GM12878 (cell line): ENCODE measurements around the gene BCR. TPM values are rescaled to one million over a fixed set of nuclear protein-coding genes. Genes with fewer than 3 reads are reported as not detected.
A peak's percentile ranks its signal among the peaks of the same experiment; 100 is the strongest.

Experiments used
- ATAC-seq: fragments of 200-7000 bp; cut with Tn5 transposase; 3 replicates; pipeline ENCODE4 v1.9.1; 2020; ENCODE audit warnings: mild to moderate bottlenecking, moderate library complexity
- BruUV-seq: library from RNA; stranded (reverse); fragments of 400-500 nt; replicated peaks from 2 replicates; lab custom pipeline; 2021; lab: Mats Ljungman, UMichigan
- CTCF ChIA-PET: fragments of 300-600 bp; sonication (Branson Sonifier 250); formaldehyde crosslinking; extraction: SDS; loops from one replicate; lab custom pipeline; 2021; ENCODE audit warnings: inconsistent platforms; lab: Yijun Ruan, JAX
- POLR2A ChIA-PET: fragments of 350-600 bp; formaldehyde crosslinking; extraction: SDS; loops from one replicate; lab custom pipeline; 2021; ENCODE audit warnings: inconsistent platforms; lab: Charles Lee
- RAD21 ChIA-PET: fragments of 300-600 bp; sonication (Branson Sonifier 250); formaldehyde crosslinking; loops from one replicate; lab custom pipeline; 2023; ENCODE audit warnings: antibody characterized with exemption; ENCODE audit not compliant: unreplicated experiment; lab: Charles Lee
- SMC1A ChIA-PET: fragments of 300-600 bp; sonication (Branson Sonifier 250); formaldehyde crosslinking; loops from one replicate; lab custom pipeline; 2023; ENCODE audit not compliant: unreplicated experiment, uncharacterized antibody; lab: Charles Lee
- DNase-seq: peaks from one replicate; pipeline ENCODE4 v3.0.0-alpha.2; 2011; ENCODE audit warnings: low read depth, low spot score
- FAIRE-seq: peaks from 3 replicates; lab custom pipeline; 2011; peaks lifted over from hg19 to GRCh38; lab: Jason Lieb, UNC
- H2AFZ ChIP-seq: 2 replicates; pipeline ENCODE4 v1.6.0; 2011; ENCODE audit warnings: low read depth, low read length, control low read depth; ENCODE audit not compliant: control insufficient read depth
- H3K27ac ChIP-seq: 2 replicates; pipeline ENCODE4 v1.5.1; 2011; ENCODE audit warnings: control low read depth; ENCODE audit not compliant: control insufficient read depth, insufficient read depth
- H3K27me3 ChIP-seq, 2 experiments: replicated peaks in 1 of 2; 2 replicates each; pipeline versions ENCODE4 v1.6.0 to v1.6.1; 2011; ENCODE audit warnings: low read length in 1 of 2; ENCODE audit not compliant: control insufficient read depth in 2 of 2, insufficient read depth in 2 of 2
- H3K36me3 ChIP-seq, 2 experiments: 2 replicates each; pipeline ENCODE4 v1.5.1; 2011; ENCODE audit warnings: low read length in 1 of 2; ENCODE audit not compliant: control insufficient read depth in 2 of 2, insufficient read depth in 2 of 2
- H3K4me1 ChIP-seq: 2 replicates; pipeline ENCODE4 v1.6.1; 2011; ENCODE audit warnings: mild to moderate bottlenecking, low read length, moderate library complexity, mixed read lengths; ENCODE audit not compliant: control insufficient read depth, insufficient read depth
- H3K4me2 ChIP-seq: 2 replicates; pipeline ENCODE4 v1.6.0; 2011; ENCODE audit warnings: control low read depth; ENCODE audit not compliant: control insufficient read depth, insufficient read depth
- H3K4me3 ChIP-seq: fragments of 200-600 bp; sonication (generic); 2 replicates; pipeline ENCODE4 v1.5.1; 2016
- H3K79me2 ChIP-seq: 2 replicates; pipeline ENCODE4 v1.6.0; 2011; ENCODE audit warnings: low read length; ENCODE audit not compliant: control insufficient read depth, insufficient read depth
- H3K9ac ChIP-seq: 2 replicates; pipeline ENCODE4 v1.8.0; 2011; ENCODE audit warnings: low read length, control low read depth, mixed read lengths; ENCODE audit not compliant: control insufficient read depth, insufficient read depth
- H3K9me3 ChIP-seq: replicated peaks from 3 replicates; pipeline ENCODE4 v1.5.1; 2011; ENCODE audit warnings: mild to moderate bottlenecking, low read length; ENCODE audit not compliant: control insufficient read depth, insufficient read depth
- H4K20me1 ChIP-seq: 2 replicates; pipeline ENCODE4 v1.6.0; 2011; ENCODE audit not compliant: control insufficient read depth, insufficient read depth
- BCL11A ChIP-seq: IDR thresholded peaks from 2 replicates; pipeline ENCODE4 v1.6.1; 2011; ENCODE audit warnings: low read depth, low read length
- IKZF2 ChIP-seq, 2 experiments: fragments of 450-650 bp; IDR thresholded peaks; 2 replicates each; pipeline ENCODE4 v1.6.1; 2017; ENCODE audit warnings: mild to moderate bottlenecking in 2 of 2, moderate library complexity in 2 of 2
- PAX5 ChIP-seq: IDR thresholded peaks from 2 replicates; pipeline ENCODE4 v1.6.1; 2011; ENCODE audit warnings: low read depth, low read length, borderline replicate concordance
- PBX3 ChIP-seq: IDR thresholded peaks from 2 replicates; pipeline ENCODE4 v1.6.1; 2011; ENCODE audit warnings: mild to moderate bottlenecking, low read depth, low read length, moderate library complexity; ENCODE audit not compliant: insufficient replicate concordance
- PKNOX1 ChIP-seq: fragments of 450-650 bp; IDR thresholded peaks from 2 replicates; pipeline ENCODE4 v1.6.1; 2016; ENCODE audit warnings: mild to moderate bottlenecking
- SP1 ChIP-seq: IDR thresholded peaks from one replicate; pipeline ENCODE4 v1.6.1; 2011; ENCODE audit warnings: low read depth, low read length
- ZBTB40 ChIP-seq: fragments of 450-650 bp; IDR thresholded peaks from 2 replicates; pipeline ENCODE4 v1.6.1; 2016; ENCODE audit warnings: mild to moderate bottlenecking, moderate library complexity, borderline replicate concordance
- ZNF384 ChIP-seq: IDR thresholded peaks from 2 replicates; pipeline ENCODE4 v1.6.1; 2012; ENCODE audit warnings: low read depth, mild to moderate bottlenecking, low read length, improper control_type of control experiment, borderline replicate concordance
- ZZZ3 ChIP-seq: IDR thresholded peaks from 2 replicates; pipeline ENCODE4 v1.6.1; 2011; ENCODE audit warnings: low read depth; ENCODE audit not compliant: control insufficient read depth, insufficient read length
- WGBS: methylation state at CpG from one replicate; pipeline ENCODE4 v1.1.6; 2016; ENCODE audit warnings: low lambda C conversion rate; ENCODE audit not compliant: insufficient replicate concordance, insufficient coverage; ENCODE audit errors: missing lambda C conversion rate; 5-methylcytosine and 5-hydroxymethylcytosine counted together
- in situ Hi-C: fragments of 300-500 bp; cut with MboI; formaldehyde crosslinking; loops from 9 replicates; pipeline ENCODE4 v1.14.3; 2018; ENCODE audit warnings: mixed read lengths
- intact Hi-C: fragments of 100-400 bp; cut with micrococcal nuclease; formaldehyde crosslinking; loops from one replicate; pipeline ENCODE4 v1.14.2; 2022; ENCODE audit not compliant: unreplicated experiment
- polyA plus RNA-seq, 11 experiments: library from polyadenylated mRNA; depleted of rRNA in 4 of 11; unstranded in 6 of 11; stranded (reverse) in 5 of 11; fragments of >200 nt; fragmentation: Nextera tagmentation in 4 of 11; fragmentation: Illumina TruSeq in 1 of 11; extraction: Ambion mirVana in 4 of 11; extraction: Trizol in 1 of 11; gene quantifications; 1 replicate in 1 of 11; 2 replicates in 10 of 11; pipeline versions ENCODE4 v1.2.1 to v1.2.3, GENCODE V29; 2011 to 2016; ENCODE audit warnings: inconsistent platforms in 2 of 11, missing spikeins in 2 of 11, low read depth in 1 of 11
- total RNA-seq, 4 experiments: library from RNA; depleted of rRNA in 3 of 4; stranded (reverse); fragments of >200 nt in 3 of 4; fragmentation: Illumina TruSeq in 1 of 4; extraction: Trizol in 1 of 4; gene quantifications; 2 replicates each; pipeline versions ENCODE4 v1.2.1 to v1.2.3, GENCODE V29; 2013 to 2021
- TF ChIP-seq, protein P1 (sequence below): IDR thresholded peaks from 2 replicates; pipeline ENCODE4 v1.6.1; 2012; ENCODE audit warnings: improper control_type of control experiment, low read depth, low read length; ENCODE audit not compliant: insufficient replicate concordance

BCR gene
- total and polyA plus RNA-seq, 10 of the 15 experiments (the other 5 are each of a cell fraction or from before 2014, with no cell fraction given): 1.7 to 64.7 (median 18.4) TPM

GRCh38 chr22:23137468-23137867 lies 42.8 kb upstream of the BCR start:
- Histone ChIP-seq H3K9me3 (no peaks in the 10 kb centered on the region), H3K79me2 (no peaks in the 10 kb centered on the region), H3K36me3 (no peaks in the 10 kb centered on the region), H3K9ac (peak overlapping the region; percentile 72), H3K27ac (peak overlapping the region; percentile 86), H2AFZ (peak overlapping the region; percentile 41; the same call in 1 of the 2 replicates), H3K4me3 (no peak overlapping the region), H3K4me2 (peak overlapping the region; percentile 83), H3K4me1 (peaks cover 57% of the 10 kb centered on the region), H4K20me1 (no peaks in the 10 kb centered on the region), H3K27me3 (no peaks in the 10 kb centered on the region)
- ChIA-PET RAD21 (interaction anchor here (0.6 to 2.7 kb wide), 19 partner anchors 9 to 392 kb away, joined by 3 to 27 read pairs (median 4); no protein-coding TSS in a partner anchor), SMC1A (interaction anchor here (0.7 to 4.9 kb wide), 11 partner anchors 10 to 1095 kb away, joined by 3 to 75 read pairs (median 5); partner anchors contain the start of gene BCR), CTCF (interaction anchor here (0.9 to 6.0 kb wide), 9 partner anchors 8 to 180 kb away, joined by 3 to 86 read pairs (median 6); partner anchors contain the start of gene BCR), POLR2A (interaction anchor here (0.9 to 1.2 kb wide), 3 partner anchors 11 to 282 kb away, joined by 3 to 4 read pairs (median 3); no protein-coding TSS in a partner anchor)
- ATAC-seq: peak; percentile 4
- 0% methylated on average over 3 of the region's 3 CpGs for WGBS
- no peak for TF ChIP-seq SP1
- TF ChIP-seq PKNOX1: no peak
- TF ChIP-seq IKZF2 (IDR thresholded peaks at IDR 0.05): no peak
- TF ChIP-seq ZNF384: no peak
- TF ChIP-seq, protein P1, sequence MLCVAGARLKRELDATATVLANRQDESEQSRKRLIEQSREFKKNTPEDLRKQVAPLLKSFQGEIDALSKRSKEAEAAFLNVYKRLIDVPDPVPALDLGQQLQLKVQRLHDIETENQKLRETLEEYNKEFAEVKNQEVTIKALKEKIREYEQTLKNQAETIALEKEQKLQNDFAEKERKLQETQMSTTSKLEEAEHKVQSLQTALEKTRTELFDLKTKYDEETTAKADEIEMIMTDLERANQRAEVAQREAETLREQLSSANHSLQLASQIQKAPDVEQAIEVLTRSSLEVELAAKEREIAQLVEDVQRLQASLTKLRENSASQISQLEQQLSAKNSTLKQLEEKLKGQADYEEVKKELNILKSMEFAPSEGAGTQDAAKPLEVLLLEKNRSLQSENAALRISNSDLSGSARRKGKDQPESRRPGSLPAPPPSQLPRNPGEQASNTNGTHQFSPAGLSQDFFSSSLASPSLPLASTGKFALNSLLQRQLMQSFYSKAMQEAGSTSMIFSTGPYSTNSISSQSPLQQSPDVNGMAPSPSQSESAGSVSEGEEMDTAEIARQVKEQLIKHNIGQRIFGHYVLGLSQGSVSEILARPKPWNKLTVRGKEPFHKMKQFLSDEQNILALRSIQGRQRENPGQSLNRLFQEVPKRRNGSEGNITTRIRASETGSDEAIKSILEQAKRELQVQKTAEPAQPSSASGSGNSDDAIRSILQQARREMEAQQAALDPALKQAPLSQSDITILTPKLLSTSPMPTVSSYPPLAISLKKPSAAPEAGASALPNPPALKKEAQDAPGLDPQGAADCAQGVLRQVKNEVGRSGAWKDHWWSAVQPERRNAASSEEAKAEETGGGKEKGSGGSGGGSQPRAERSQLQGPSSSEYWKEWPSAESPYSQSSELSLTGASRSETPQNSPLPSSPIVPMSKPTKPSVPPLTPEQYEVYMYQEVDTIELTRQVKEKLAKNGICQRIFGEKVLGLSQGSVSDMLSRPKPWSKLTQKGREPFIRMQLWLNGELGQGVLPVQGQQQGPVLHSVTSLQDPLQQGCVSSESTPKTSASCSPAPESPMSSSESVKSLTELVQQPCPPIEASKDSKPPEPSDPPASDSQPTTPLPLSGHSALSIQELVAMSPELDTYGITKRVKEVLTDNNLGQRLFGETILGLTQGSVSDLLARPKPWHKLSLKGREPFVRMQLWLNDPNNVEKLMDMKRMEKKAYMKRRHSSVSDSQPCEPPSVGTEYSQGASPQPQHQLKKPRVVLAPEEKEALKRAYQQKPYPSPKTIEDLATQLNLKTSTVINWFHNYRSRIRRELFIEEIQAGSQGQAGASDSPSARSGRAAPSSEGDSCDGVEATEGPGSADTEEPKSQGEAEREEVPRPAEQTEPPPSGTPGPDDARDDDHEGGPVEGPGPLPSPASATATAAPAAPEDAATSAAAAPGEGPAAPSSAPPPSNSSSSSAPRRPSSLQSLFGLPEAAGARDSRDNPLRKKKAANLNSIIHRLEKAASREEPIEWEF: no peak
- TF ChIP-seq ZZZ3: no peak
- TF ChIP-seq PAX5: no peak
- no peak for TF ChIP-seq BCL11A
- TF ChIP-seq PBX3: no peak
- TF ChIP-seq ZBTB40: no peak
- no peak for DNase-seq
- in situ Hi-C loops: loop anchor here (10.0 kb wide), 1 partner anchor 783 kb away; no protein-coding TSS in a partner anchor
- no TSS peak for BruUV-seq
- FAIRE-seq: no peak
- intact Hi-C loops: loop anchor here (5.0 kb wide), 1 partner anchor 45 kb away; the partner anchor contains the start of gene BCR
